Stimulated activated CD4-positive, alpha-beta T cell treated with anti-CD3 and anti-CD28 coated beads, Interleukin-1b, Interleukin-23, amount 100 ng/mL, for 1 hour (primary cell): ENCODE data around the gene CYP2A6.
"Not testable (repeated sequence)": the region's sequence is repeated elsewhere in the genome, so short reads cannot be mapped to it uniquely, and the experiment has no call there.

Experiments used
- DNase-seq, 2 donors: peaks; one replicate each; pipeline ENCODE4 v3.0.0-alpha.2; 2020; ENCODE audit warnings: low read depth in 2 of 2

The CYP2A6 gene

DNA sequence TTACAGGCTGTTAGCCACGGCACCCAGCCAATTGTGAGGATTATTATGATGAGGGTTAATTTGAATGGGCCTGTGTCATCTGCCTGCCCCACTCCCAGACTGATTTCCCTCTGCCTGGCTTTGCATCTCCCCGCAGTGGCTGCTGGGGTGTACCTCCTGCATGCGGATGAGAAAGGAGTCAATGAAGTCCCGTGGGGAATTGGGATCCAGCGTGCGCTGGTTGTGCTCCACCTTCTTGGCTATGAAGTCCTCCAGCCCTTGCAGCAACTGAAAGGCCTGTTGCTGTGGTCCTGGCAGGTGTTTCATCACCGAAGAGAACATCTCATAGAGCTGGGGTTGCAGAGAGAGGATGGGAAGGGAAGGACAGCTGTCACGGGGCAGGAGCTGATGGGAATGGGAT lies 3.5 kb downstream of the CYP2A6 start:
- DNase-seq: not testable (repeated sequence)

DNA sequence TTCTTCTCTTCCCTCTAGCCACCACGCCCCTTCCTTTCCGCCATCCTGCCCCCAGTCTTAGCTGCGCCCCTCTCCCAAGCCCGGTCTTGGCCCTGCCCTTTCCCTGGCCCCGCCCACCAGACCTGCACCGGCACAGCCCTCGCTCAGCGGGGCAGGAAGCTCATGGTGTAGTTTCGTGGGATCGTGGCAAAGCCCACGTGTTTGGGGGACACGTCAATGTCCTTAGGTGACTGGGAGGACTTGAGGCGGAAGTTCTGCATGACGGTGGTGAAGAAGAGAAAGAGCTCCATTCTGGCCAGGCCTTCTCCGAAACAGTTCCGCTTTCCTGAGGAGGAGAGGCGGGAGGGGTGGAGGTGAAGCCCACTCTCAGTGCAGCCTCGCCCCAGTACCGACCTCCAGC lies 6.6 kb downstream of the CYP2A6 start:
- DNase-seq: peak; percentile 23 to 39

DNA sequence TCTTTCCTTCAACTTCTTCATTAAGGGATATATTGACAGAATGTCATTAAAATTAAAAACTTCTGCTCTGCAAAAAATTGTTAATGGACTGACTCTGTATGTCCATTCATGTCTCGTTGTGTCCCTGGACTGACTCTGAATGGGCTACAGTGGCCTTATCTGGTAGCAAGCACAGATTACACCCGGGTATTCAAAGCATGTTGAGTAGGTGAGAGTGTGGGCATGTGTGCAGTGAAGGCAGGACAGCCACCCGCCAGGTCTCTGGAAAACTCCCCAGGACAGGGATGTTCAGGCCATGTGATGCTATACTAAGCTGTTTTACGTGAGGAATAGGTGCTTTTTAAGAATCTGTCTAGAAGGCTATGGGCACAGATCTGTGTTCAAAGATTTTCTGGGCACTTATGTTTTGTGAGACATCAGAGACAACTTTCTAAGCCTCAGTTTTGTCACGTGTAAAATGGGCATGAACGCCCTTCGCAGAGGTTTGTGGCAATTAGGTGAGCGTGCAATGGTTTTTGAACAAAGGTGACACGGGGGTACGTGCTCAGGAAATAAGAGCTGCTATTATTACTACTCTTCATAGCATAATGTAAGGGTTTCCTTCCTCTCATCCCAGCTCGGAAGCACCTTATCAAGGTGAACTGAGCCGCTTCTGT lies 7.1 kb downstream of the CYP2A6 start:
- not testable (repeated sequence) for DNase-seq

DNA sequence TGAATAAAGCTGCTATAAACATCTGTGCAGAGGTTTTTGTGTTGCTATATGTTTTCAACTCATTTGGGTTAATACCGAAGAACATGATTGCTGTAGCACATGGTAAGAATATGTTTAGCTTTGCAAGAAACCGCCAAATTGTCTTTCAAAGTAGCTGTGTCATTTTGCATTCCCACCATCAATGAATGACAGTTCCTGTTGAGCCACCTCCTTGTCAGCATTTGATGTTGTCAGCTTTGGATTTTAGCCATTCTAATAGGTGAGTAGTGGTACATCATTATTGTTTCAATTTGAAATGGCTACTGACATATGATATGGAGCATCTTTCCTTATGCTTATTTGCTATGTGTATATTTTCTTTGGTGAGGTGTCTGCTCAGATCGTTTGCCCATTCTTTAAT lies 8.2 kb downstream of the CYP2A6 start:
- not testable (repeated sequence) for DNase-seq

DNA sequence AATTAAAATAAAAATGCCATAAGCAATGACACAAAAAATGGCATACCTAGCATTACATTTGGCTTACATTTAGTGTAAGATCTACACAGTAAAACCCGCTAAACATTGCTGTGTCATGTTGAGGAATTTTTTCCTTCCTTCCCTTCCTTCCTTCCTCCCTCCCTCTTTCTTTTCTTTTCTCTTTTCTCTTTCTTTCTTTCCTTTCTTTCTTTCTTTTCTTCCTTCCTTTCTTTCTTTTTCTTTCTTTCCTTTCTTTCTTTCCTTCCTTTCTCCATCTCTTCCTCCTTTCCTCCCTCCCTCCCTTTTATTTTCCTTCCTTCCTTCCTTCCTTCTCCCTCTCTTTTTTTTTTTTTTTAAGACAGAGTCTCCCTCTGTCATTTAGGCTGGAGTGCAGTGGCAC lies 11.8 kb downstream of the CYP2A6 start:
- not testable (repeated sequence) for DNase-seq

DNA sequence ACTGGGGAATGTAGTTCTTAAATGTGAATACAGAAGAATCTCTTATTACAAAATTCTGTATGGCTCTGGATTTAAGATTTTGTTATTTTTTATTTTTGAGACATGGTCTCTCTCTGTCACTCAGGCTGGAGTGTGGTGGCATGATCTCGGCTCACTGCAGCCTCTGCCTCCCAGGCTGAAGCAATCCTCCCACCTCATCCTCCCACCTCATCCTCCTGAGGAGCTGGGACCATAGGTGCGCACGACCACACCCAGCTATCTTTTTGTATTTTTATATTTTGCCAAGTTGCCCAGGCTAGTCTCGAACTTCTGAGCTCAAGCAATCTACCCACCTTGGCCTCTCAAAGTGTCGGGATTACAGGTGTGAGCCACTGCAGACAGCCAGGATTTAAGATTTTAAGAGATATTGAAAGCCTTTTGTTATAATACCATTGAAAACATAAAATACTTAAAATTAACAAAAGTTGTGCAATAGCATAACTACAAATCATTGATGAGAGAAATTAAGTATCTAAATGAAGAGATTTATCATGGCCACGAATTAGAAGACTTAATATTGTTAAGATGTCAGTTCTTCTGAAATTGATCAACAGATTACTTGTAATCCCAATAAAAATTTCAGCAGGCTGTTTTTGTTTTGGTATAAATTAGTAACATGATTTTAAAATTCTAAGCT lies 13.4 kb downstream of the CYP2A6 start:
- no peak for DNase-seq

DNA sequence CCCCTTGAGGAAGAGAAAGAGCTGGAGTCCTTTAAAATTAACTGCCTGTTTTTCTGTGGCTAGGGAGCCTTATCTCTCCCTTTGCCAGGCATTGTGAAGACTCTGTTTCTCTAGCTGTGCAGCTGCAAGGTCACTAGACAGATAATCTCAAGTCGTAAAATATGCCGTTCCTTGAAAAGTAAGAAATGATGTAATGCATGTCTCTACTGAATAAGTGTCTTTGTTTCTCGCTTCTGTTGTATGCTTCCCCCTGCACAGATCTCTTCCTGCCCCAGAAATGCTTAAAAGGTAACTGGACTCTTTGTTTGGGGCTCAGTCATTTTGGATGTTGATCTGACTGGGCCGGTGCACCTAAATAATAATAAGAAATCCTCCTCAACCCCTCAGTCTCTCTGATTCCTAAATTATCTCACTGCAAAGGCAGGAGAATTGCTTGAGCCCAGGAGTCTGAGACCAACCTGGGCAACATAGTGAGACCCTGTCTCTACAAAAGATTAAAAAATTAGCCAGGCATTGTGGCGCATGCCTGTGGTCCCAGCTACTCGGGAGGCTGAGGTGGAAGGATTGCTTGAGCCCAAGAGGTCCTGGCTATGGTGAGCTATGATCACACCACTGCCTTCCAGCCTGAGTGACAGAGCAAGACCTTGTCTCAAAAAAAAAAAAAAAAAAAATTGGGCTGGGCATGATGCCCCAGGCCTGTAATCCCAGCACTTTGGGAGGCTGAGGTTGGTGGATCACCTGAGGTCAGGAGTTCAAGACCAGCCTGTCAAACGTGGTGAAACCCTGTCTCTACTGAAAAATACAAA lies 16.3 kb downstream of the CYP2A6 start:
- not testable (repeated sequence) for DNase-seq

DNA sequence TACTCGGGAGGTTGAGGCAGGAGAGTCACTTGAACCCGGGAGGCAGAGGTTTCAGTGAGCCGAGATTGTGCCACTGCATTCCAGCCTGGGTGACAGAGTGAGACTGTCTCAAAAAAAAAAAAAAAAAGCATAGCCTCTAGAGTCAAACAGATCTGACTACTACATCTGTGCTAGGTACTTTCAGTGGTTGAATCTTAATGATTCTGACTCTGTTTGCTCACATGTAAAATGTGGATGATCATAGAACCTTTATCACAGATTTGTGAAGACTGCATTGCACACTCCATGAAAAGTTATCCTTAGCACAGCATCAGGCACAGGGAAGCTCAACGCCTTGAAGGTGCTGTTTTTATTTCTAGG lies 17.8 kb downstream of the CYP2A6 start:
- not testable (repeated sequence) for DNase-seq

DNA sequence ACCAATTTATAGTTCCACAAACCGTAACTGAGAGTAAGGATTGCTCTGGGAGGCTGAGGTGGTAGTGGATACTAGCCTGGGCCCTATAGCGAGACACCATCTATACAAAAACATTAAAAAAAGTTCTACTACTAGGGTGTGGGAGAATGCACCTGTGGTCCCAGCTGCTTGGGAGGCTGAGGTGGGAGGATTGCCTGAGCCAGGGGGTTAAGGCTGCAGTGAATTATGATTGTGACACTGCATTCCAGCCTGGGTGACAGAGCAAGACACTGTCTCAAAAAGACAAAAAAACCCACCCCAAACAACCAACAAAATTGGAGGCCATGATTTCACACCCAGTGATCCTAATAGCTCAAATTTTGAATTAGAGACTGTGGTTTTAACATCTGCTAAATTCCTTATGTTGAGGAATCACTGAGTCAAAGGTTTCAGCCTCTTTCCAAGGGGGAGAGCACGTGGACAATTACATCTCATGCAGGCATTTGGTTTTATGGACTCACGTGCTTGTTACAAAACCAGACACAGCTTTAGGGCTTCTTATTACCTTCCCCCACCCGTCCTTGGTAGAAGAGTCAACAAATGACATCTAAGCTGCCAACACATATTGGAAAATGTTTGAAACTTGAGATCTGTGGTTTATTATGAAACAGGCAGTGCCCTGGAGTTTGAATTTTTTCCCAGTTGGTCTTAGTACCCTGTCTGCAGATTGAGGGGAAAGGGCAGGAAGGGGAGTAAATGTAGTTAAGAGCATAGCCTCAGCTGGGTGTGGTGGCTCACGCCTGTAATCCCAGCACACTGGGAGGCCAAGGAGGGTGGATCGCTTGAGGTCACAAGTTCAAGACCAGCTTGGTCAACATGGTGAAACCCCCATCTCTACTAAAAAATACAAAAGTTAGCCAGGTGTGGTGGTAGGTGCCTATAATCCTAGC lies 18.5 kb downstream of the CYP2A6 start:
- no peak for DNase-seq

DNA sequence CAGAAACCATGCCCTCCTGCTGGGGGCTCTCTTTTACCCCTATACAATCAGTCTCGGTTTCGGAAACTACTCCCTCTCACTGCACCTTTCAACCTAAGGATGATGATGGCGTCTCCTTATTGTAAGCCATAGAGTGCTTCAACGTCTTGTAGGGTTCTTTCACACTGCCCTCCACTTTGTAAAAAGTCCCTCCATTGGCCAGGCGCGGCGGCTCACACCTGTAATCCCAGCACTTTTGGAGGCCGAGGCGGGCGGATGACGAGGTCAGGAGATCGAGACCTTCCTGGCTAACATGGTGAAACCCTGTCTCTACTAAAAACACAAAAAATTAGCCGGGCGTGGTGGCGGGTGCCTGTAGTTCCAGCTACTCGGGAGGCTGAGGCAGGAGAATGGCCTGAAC lies 19.5 kb downstream of the CYP2A6 start:
- DNase-seq: not testable (repeated sequence)

DNA sequence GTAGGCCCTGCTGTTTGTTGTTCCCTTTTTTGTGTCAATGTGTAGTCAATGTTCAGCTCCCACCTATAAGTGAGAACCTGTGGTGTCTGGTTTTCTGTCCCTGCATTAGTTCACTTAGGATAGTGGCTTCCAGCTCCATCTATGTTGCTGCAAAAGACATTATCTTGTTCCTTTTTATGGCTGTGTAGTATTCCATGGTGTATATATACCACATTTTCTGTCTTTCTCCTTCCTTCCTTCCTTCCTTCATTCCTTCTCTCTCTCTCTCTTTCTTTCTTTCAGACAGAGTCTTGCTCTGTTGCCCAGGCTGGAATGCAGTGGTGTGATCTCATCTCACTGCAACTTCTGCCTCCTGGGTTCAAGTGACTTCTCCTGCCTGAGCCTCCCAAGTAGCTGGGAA lies 21.0 kb downstream of the CYP2A6 start:
- no peak for DNase-seq

DNA sequence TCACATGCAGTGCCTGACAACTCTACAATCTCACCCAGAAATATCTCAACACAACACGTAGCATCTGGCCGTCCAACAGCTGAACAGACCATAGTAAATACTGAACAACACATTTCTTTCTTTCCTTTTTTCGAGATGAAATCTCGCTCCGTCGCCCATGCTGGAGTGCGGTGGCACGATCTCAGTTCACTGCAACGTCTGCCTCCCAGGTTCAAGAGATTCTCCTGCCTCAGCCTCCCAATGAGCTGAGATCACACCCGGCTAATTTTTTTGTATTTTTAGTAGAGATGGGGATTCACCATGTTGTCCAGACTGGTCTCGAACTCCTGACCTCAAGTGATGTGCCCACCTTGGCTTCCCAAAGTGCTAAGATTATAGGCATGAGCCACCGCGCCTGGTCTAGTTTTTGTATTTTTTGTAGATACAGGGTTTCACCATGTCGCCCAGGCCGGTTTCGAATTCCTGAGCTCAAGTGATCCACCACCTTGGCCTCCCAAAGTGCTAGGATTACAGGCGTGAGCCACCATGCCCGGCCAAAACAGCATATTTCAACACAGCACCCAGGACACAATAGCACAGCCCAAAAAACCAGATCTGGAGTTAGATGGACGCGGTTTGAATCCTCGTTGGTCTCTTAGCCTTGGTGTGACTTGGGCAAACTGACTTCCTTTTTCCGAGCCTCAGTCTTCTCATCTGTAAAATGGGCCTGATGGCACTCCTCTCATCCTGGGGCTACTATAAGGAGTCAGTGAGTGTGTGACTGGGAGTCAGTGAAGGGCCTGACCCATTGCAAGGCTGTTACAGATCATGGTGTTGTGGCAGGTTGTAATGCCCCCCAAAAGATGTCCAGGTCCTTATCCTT lies 22.6 kb downstream of the CYP2A6 start:
- no peak for DNase-seq

DNA sequence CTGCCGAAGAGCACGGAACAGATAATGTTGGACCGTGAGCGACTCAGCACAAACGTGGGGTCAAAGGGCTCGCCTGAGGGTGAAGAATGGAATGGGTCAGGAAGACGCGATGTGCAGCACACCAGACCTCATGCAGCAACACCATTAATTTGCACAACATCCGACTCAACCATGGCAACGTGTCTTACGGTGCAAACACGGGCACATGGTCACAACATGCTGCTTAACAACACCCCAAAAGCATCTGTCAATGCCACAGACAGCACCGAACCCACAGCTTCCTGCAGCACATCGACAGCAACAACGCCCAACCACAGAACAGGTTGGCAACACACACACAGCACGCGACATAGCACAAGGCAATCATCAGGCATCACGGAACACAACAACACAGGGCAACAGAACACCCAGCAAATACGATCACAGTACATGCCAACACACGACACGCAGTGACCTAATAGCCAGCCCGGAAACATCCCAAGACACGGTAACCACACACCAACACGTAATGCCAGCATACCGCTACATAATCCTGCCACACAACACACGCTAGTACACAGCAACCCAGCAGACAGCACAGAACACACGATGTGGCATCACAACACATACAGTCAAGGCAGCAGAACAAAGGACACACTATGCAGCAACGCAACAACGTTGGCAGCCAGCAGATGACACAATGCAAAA lies 23.4 kb downstream of the CYP2A6 start:
- DNase-seq: not testable (repeated sequence)

DNA sequence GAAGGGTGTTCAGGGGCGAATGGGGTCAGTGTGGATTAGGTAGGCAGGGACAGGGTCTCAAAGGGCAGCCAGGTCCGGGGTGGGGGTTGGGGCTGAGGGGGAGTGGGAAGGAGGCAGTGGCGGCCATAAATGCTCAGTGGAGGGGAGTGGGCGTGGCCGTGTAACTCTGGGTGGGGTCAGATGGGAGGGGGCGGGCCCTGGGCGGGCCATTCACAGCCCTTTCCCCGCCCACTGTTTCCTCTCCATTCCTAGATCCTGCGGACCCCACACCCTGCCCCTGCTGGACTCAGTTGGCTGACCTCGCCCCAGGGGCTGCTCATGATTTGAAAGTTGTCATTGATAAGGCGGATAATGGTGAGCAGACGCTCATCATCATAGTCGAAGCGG lies 23.9 kb downstream of the CYP2A6 start:
- not testable (repeated sequence) for DNase-seq

DNA sequence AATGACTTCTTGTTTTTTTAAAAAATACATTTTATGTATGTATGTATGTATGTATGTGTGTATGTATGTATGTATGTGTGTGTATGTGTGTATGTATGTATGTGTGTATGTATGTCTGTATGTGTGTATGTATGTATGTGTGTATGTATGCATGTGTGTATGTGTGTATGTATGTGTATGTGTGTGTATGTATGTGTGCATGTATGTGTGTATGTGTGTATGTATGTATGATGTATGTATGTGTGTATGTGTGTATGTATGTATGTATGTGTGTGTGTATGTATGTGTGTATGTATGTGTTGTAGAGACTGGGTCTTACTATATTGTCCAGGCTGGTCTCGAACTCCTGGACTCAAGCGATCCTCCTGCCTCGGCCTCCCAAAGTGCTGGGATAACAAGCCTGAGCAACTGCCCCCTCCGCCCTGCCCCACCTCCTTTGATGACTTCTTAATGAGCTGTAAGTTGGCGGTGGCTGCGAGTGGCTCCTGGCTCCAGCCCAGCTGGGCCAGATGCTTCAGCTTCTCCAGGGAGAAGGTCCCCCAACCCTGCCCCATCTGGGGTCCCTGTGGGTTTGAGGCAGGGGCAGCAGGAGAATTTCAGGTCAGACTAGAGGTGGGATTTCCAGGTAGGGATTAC lies 24.7 kb downstream of the CYP2A6 start:
- not testable (repeated sequence) for DNase-seq

DNA sequence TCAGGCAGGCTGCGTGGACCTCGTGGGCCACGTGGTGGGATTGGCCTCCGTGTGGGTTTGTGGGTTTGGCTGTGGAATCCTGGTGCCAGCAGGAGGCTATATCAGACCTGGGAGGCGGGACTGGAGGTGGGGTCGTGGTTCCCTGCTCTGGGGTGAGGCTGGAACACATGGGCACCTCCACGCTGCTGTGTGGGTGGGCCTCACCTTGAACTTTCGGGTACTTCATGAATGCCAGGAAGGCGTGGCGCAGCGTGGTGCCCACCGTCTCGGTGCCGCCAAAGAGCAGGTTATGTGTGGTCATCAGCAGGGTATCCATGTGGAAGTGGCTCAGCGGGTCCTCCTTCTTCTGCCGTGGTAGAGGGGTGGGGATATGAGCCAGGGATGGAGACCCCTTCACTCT lies 25.3 kb downstream of the CYP2A6 start:
- DNase-seq: not testable (repeated sequence)

DNA sequence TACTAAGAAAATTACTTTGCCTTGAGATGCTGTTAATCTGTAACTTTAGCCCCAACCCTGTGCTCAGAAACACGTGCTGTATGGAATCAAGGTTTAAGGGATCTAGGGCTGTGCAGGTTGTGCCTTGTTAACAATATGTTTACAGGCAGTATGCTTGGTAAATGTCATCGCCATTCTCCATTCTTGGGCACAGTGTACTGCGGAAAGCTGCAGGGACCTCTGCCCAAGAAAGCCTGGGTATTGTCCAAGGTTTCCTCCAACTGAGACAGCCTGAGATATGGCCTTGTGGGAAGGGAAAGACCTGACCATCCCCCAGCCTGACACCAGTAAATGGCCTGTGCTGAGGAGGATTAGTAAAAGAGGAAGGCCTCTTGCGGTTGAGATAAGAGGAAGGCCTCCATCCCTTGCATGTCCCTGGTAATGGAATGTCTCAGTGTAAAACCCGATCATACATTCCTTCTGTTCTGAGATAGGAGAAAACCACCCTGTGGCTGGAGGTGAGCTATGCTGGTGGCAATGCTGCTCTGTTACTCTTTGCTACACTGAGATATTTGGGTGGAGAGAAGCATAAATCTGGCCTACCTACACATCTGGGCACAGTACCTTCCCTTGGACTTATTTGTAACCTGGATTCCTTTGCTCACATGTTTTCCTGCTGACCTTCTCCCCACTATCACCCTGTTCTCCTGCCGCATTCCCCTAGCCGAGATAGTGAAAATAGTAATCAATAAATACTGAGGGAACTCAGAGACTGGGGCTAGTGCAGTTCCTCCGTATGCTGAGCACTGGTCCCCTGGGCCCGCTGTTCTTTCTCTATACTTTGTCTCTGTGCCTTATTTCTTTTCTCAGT lies 27.3 kb downstream of the CYP2A6 start:
- DNase-seq: not testable (repeated sequence)

DNA sequence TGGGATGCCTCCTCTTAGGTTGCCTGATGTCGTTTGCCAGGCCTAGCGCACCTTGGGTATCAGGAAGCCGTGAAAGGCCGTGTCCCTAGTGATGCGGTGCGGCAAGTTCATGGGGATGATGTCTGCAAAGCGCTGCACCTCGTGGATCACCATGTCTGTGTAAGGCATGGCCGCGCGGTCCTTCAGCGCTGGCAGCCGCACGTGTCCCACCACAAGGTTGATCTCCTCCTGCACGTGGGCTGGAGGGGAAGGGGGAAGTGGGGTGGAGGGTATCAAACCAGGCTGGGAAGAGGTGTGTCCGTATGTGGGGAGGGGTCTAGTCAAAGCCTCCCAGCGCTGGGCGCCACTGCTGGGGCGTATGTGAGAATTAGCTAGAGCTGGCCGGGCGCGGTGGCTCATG lies 28.1 kb downstream of the CYP2A6 start:
- DNase-seq: no peak
